Measurements from ENCODE around the gene ARHGEF19. TPM values are rescaled to one million over a fixed set of nuclear protein-coding genes. Genes with fewer than 3 reads are reported as not detected.
"Not testable (repeated sequence)": the region's sequence is repeated elsewhere in the genome, so short reads cannot be mapped to it uniquely, and the experiment has no call there.

The ARHGEF19 gene
- total RNA-seq, 2 donors from 2014 or later: 14.8 to 17.5 TPM

GRCh38 chr1:16226490-16227179 lies 14.2 kb upstream of the ARHGEF19 start:
- peak overlapping the region; percentile 30 for H3K9ac ChIP-seq (ENCODE audit: extremely low read depth, low read length, poor library complexity, severe bottlenecking)
- H3K27me3 Mint-ChIP-seq (ENCODE audit: insufficient read depth): peaks cover 71% of the 10 kb centered on the region

GRCh38 chr1:16226129-16226489 lies 13.7 kb upstream of the ARHGEF19 start:
- DNase-seq: no peak
- WGBS, 2 experiments (ENCODE audit: insufficient coverage in 1 of 2, insufficient read length in 1 of 2): 80 to 88% methylated on average over 3 to 7 of the region's 7 CpGs
- peak overlapping the region; percentile 63 for H3K4me3 Mint-ChIP-seq
- Histone ChIP-seq H3K4me3 (ENCODE audit: low read length) (peak overlapping the region; percentile 84), H3K27me3 (ENCODE audit: control insufficient read depth, insufficient read depth, low read length, poor library complexity, severe bottlenecking) (peaks cover 64% of the 10 kb centered on the region), H3K4me1 (ENCODE audit: control insufficient read depth, insufficient read depth, low read length) (peaks cover 4% of the 10 kb centered on the region), H3K9ac (ENCODE audit: extremely low read depth, low read length, poor library complexity, severe bottlenecking) (no peak overlapping the region), H3K9me3 (ENCODE audit: control insufficient read depth, low read length) (no peaks in the 10 kb centered on the region), H3K27ac (ENCODE audit: low read depth, low read length) (no peak overlapping the region), H3K36me3 (ENCODE audit: control insufficient read depth, insufficient read depth, low read length) (no peaks in the 10 kb centered on the region)
- no peak overlapping the region for H3K27ac Mint-ChIP-seq
- TF ChIP-seq CTCF (conservative IDR thresholded peaks at IDR 0.05): no peak
- H3K27me3 Mint-ChIP-seq (ENCODE audit: insufficient read depth): peaks cover 76% of the 10 kb centered on the region
- H3K4me1 Mint-ChIP-seq: peaks cover 18% of the 10 kb centered on the region
- no peaks in the 10 kb centered on the region for H3K9me3 Mint-ChIP-seq
- H3K36me3 Mint-ChIP-seq (ENCODE audit: low read depth): no peaks in the 10 kb centered on the region

More at GRCh38 chr1:16226490-16227179, 14.2 kb upstream of the ARHGEF19 start:
- TF ChIP-seq CTCF (conservative IDR thresholded peaks at IDR 0.05): no peak
- peak; percentile 97 for DNase-seq
- Mint-ChIP-seq H3K4me3 (peak overlapping the region; percentile 63), H3K36me3 (ENCODE audit: low read depth) (no peaks in the 10 kb centered on the region), H3K4me1 (peaks cover 18% of the 10 kb centered on the region), H3K9me3 (no peaks in the 10 kb centered on the region), H3K27ac (peak overlapping the region; percentile 53)
- no peaks in the 10 kb centered on the region for H3K36me3 ChIP-seq (ENCODE audit: control insufficient read depth, insufficient read depth, low read length)
- no peak overlapping the region for H3K27ac ChIP-seq (ENCODE audit: low read depth, low read length)
- WGBS, 2 experiments (ENCODE audit: insufficient coverage in 1 of 2, insufficient read length in 1 of 2): 7 to 11% methylated on average over 15 to 46 of the region's 46 CpGs
- H3K4me1 ChIP-seq (ENCODE audit: control insufficient read depth, insufficient read depth, low read length): peaks cover 4% of the 10 kb centered on the region
- peaks cover 59% of the 10 kb centered on the region for H3K27me3 ChIP-seq (ENCODE audit: control insufficient read depth, insufficient read depth, low read length, poor library complexity, severe bottlenecking)
- peak overlapping the region; percentile 84 for H3K4me3 ChIP-seq (ENCODE audit: low read length)
- no peaks in the 10 kb centered on the region for H3K9me3 ChIP-seq (ENCODE audit: control insufficient read depth, low read length)

- Histone ChIP-seq H3K9ac (ENCODE audit: extremely low read depth, low read length, poor library complexity, severe bottlenecking) (no peak overlapping the region), H3K36me3 (ENCODE audit: control insufficient read depth, insufficient read depth, low read length) (no peaks in the 10 kb centered on the region), H3K27ac (ENCODE audit: low read depth, low read length) (no peak overlapping the region), H3K4me3 (ENCODE audit: low read length) (no peak overlapping the region), H3K27me3 (ENCODE audit: control insufficient read depth, insufficient read depth, low read length, poor library complexity, severe bottlenecking) (peaks cover 76% of the 10 kb centered on the region), H3K4me1 (ENCODE audit: control insufficient read depth, insufficient read depth, low read length) (peaks cover 4% of the 10 kb centered on the region), H3K9me3 (ENCODE audit: control insufficient read depth, low read length) (no peaks in the 10 kb centered on the region)
- no peak overlapping the region for H3K27ac Mint-ChIP-seq
- TF ChIP-seq CTCF (conservative IDR thresholded peaks at IDR 0.05): no peak
- peak; percentile 26 for DNase-seq
- no peak overlapping the region for H3K4me3 Mint-ChIP-seq
- no peaks in the 10 kb centered on the region for H3K36me3 Mint-ChIP-seq (ENCODE audit: low read depth)
- H3K27me3 Mint-ChIP-seq (ENCODE audit: insufficient read depth): peaks cover 85% of the 10 kb centered on the region
- peaks cover 18% of the 10 kb centered on the region for H3K4me1 Mint-ChIP-seq
- WGBS, 2 experiments (ENCODE audit: insufficient coverage in 1 of 2, insufficient read length in 1 of 2): 91 to 92% methylated on average over 3 of the region's 3 CpGs
- no peaks in the 10 kb centered on the region for H3K9me3 Mint-ChIP-seq
Observed at GRCh38 chr1:16224472-16224871, 12.0 kb upstream of the ARHGEF19 start.

- H3K27me3 Mint-ChIP-seq (ENCODE audit: insufficient read depth): peaks cover 81% of the 10 kb centered on the region
- H3K27me3 ChIP-seq (ENCODE audit: control insufficient read depth, insufficient read depth, low read length, poor library complexity, severe bottlenecking): peaks cover 75% of the 10 kb centered on the region
Observed at GRCh38 chr1:16222716-16223115, 10.3 kb upstream of the ARHGEF19 start.

More at GRCh38 chr1:16222716-16223115, 10.3 kb upstream of the ARHGEF19 start:
- not testable (repeated sequence) for H3K9me3 ChIP-seq (ENCODE audit: control insufficient read depth, low read length); H3K4me3 ChIP-seq (ENCODE audit: low read length); H3K36me3 Mint-ChIP-seq (ENCODE audit: low read depth); H3K9ac ChIP-seq (ENCODE audit: extremely low read depth, low read length, poor library complexity, severe bottlenecking); H3K27ac ChIP-seq (ENCODE audit: low read depth, low read length); DNase-seq; H3K27ac Mint-ChIP-seq; H3K4me1 Mint-ChIP-seq; H3K4me1 ChIP-seq (ENCODE audit: control insufficient read depth, insufficient read depth, low read length); H3K9me3 Mint-ChIP-seq; H3K36me3 ChIP-seq (ENCODE audit: control insufficient read depth, insufficient read depth, low read length); H3K4me3 Mint-ChIP-seq
- WGBS, 2 experiments (ENCODE audit: insufficient coverage in 1 of 2, insufficient read length in 1 of 2): 87 to 93% methylated on average over 13 to 14 of the region's 14 CpGs
